Suprapubic skin (tissue), 4 donors: ENCODE data around the gene KAT7. TPM values are rescaled to one million over a fixed set of nuclear protein-coding genes. Genes with fewer than 3 reads are reported as not detected.
A peak's percentile ranks its signal among the peaks of the same experiment; 100 is the strongest.

Source experiments
- DNase-seq, 2 donors: peaks; one replicate each; pipeline ENCODE4 v3.0.0-alpha.2; 2019; ENCODE audit warnings: low spot score in 2 of 2
- H3K27ac ChIP-seq: fragments of 200-600 bp; sonication (generic); one replicate; pipeline ENCODE4 v1.5.1; 2019
- H3K27me3 ChIP-seq: fragments of 200-600 bp; sonication (generic); one replicate; pipeline ENCODE4 v1.5.1; 2019
- H3K36me3 ChIP-seq: fragments of 200-600 bp; sonication (generic); one replicate; pipeline ENCODE4 v1.5.1; 2019
- H3K4me1 ChIP-seq: fragments of 200-600 bp; sonication (generic); one replicate; pipeline ENCODE4 v1.5.1; 2019
- H3K4me3 ChIP-seq: fragments of 200-600 bp; sonication (generic); one replicate; pipeline ENCODE4 v1.5.1; 2019; ENCODE audit warnings: mild to moderate bottlenecking
- H3K9me3 ChIP-seq: fragments of 200-600 bp; sonication (generic); one replicate; pipeline ENCODE4 v1.5.1; 2019
- CTCF ChIP-seq, 2 donors: fragments of 200-600 bp in 1 of 2; fragments of 450-650 bp in 1 of 2; sonication (generic) in 1 of 2; IDR thresholded peaks; one replicate each; pipeline ENCODE4 v1.5.1; 2016 to 2019; ENCODE audit warnings: antibody characterized with exemption in 2 of 2, mild to moderate bottlenecking in 1 of 2, moderate library complexity in 1 of 2
- EP300 ChIP-seq: sonication (generic); formaldehyde crosslinking; IDR thresholded peaks from one replicate; pipeline ENCODE4 v1.6.1; 2017; ENCODE audit warnings: antibody characterized with exemption
- POLR2A ChIP-seq, 2 donors: fragments of 450-650 bp; IDR thresholded peaks; one replicate each; pipeline ENCODE4 v1.6.1; 2017; ENCODE audit warnings: antibody characterized with exemption in 2 of 2, mild to moderate bottlenecking in 2 of 2, moderate library complexity in 2 of 2
- POLR2AphosphoS5 ChIP-seq, 3 donors: sonication (generic); formaldehyde crosslinking; IDR thresholded peaks; one replicate each; pipeline ENCODE4 v1.6.1; 2017; ENCODE audit warnings: antibody characterized with exemption in 3 of 3
- WGBS: methylation state at CpG from one replicate; pipeline ENCODE4 v1.1.5; 2018; 5-methylcytosine and 5-hydroxymethylcytosine counted together
- total RNA-seq, 4 donors: library from RNA; depleted of rRNA; stranded (reverse); fragments of >200 nt; gene quantifications; one replicate each; pipeline ENCODE4 v1.1.0, GENCODE V29; 2016

Gene KAT7
- total RNA-seq, 4 donors from 2014 or later: 37.1 to 71.4 (median 52.2) TPM

DNA sequence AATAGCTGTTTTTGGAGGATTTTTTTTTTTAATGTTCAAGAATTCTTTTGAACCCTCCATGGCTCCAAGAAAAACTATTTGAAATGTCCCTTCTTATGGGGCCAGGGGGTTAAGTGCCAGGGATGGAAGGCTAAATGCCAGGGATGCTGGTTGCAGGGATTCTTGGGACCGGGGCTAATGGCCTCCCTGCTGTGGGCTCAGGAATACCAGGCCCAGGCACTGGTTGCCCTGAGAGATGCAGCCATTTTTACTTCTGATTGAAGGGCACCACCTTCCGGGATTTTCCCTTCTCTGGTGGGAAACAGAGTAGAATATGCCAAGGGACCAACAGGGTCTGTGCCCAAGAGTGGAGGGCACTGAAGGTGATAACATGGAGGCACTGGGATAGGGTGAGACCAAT lies 10.9 kb upstream of the KAT7 start:
- Histone ChIP-seq H3K27me3 (no peaks in the 10 kb centered on the region), H3K27ac (no peak overlapping the region), H3K4me1 (peaks cover 30% of the 10 kb centered on the region), H3K4me3 (no peak overlapping the region), H3K9me3 (no peaks in the 10 kb centered on the region), H3K36me3 (no peaks in the 10 kb centered on the region)
- TF ChIP-seq CTCF (IDR thresholded peaks at IDR 0.05) (no peak), POLR2AphosphoS5 (IDR thresholded peaks at IDR 0.05) (no peak)
- 76% methylated on average over 2 of the region's 2 CpGs for WGBS
- DNase-seq: no peak

GRCh38 chr17:49779156-49779738 lies 9.2 kb upstream of the KAT7 start:
- Histone ChIP-seq H3K36me3 (no peaks in the 10 kb centered on the region), H3K27me3 (no peaks in the 10 kb centered on the region), H3K9me3 (no peaks in the 10 kb centered on the region), H3K27ac (no peak overlapping the region), H3K4me3 (no peak overlapping the region), H3K4me1 (peaks cover 40% of the 10 kb centered on the region)
- no peak for DNase-seq
- no peak for TF ChIP-seq POLR2A (IDR thresholded peaks at IDR 0.05)
- no peak for TF ChIP-seq EP300
- TF ChIP-seq CTCF (IDR thresholded peaks at IDR 0.05): no peak
- TF ChIP-seq POLR2AphosphoS5 (IDR thresholded peaks at IDR 0.05): no peak
- WGBS: 93% methylated on average over 2 of the region's 2 CpGs

DNA sequence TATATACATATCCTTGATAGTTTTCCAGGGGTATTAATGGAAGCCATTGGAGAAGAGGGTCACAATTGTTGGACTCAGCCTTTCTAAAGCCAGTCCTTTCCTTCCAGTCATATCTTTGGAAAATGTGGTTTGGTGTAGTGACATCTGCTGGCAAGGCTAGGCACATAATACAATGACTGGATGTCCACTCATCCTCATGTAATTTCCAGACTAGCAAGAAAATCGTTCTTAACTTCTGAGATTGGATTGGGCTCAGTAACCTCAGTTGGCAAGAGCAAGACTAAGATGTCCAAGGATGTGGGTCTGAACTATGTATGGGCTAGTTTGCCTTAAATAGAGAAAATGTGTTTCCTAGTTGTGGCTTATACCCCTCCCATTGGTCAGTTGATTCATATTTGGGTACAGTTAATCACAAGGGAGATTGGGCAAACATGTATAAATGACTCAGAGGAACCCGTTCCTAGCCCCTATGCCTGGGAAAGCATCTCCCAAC lies 8.7 kb upstream of the KAT7 start:
- TF ChIP-seq POLR2A (IDR thresholded peaks at IDR 0.05): no peak
- peak; percentile 23 to 57 for TF ChIP-seq CTCF (IDR thresholded peaks at IDR 0.05)
- 25% methylated on average over 2 of the region's 2 CpGs for WGBS
- Histone ChIP-seq H3K27me3 (no peaks in the 10 kb centered on the region), H3K36me3 (no peaks in the 10 kb centered on the region), H3K27ac (no peak overlapping the region), H3K4me3 (no peak overlapping the region), H3K4me1 (peaks cover 40% of the 10 kb centered on the region), H3K9me3 (no peaks in the 10 kb centered on the region)
- DNase-seq: no peak

- no peak for TF ChIP-seq POLR2A (IDR thresholded peaks at IDR 0.05)
- no peak for TF ChIP-seq POLR2AphosphoS5 (IDR thresholded peaks at IDR 0.05)
- TF ChIP-seq CTCF (IDR thresholded peaks at IDR 0.05): no peak
- no peak for TF ChIP-seq EP300
- no peak overlapping the region for H3K4me3 ChIP-seq
- H3K36me3 ChIP-seq: no peaks in the 10 kb centered on the region
- H3K27ac ChIP-seq: no peak overlapping the region
- H3K9me3 ChIP-seq: no peaks in the 10 kb centered on the region
- 17% methylated on average over 3 of the region's 3 CpGs for WGBS
- peaks cover 25% of the 10 kb centered on the region for H3K4me1 ChIP-seq
- DNase-seq: no peak
- no peaks in the 10 kb centered on the region for H3K27me3 ChIP-seq
Measured at GRCh38 chr17:49783071-49783715, 5.3 kb upstream of the KAT7 start.

DNA sequence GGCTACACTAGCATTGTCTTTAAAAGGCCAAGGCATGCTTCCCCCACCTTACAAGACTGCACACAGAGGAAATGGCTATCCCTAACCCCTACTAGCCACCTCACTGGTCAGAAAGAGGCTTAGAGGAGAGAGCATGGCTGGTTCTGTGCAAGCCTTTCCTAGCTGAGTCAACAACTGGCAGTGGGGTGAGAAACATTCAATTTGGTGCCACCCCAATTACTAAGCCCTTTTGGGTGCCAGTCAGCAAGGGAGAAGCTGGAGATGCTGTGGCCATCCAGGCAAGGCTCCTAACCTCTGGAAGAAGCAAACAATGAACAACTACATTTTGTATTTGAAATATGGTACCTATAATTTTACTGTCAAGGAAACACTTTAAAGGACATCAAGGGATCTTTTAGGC lies 4.7 kb upstream of the KAT7 start:
- no peaks in the 10 kb centered on the region for H3K36me3 ChIP-seq
- H3K9me3 ChIP-seq: no peaks in the 10 kb centered on the region
- TF ChIP-seq CTCF (IDR thresholded peaks at IDR 0.05): no peak
- no peak for TF ChIP-seq POLR2A (IDR thresholded peaks at IDR 0.05)
- TF ChIP-seq POLR2AphosphoS5 (IDR thresholded peaks at IDR 0.05): no peak
- TF ChIP-seq EP300: no peak
- no peak overlapping the region for H3K27ac ChIP-seq
- H3K4me3 ChIP-seq: no peak overlapping the region
- no peak for DNase-seq
- peaks cover 25% of the 10 kb centered on the region for H3K4me1 ChIP-seq
- H3K27me3 ChIP-seq: no peaks in the 10 kb centered on the region
